ENCODE results near the gene COL4A4. TPM values are rescaled to one million over a fixed set of nuclear protein-coding genes. Genes with fewer than 3 reads are reported as not detected.

The COL4A4 gene
- total RNA-seq, 4 donors from 2014 or later: 0.40 to 2.3 (median 0.93) TPM

DNA sequence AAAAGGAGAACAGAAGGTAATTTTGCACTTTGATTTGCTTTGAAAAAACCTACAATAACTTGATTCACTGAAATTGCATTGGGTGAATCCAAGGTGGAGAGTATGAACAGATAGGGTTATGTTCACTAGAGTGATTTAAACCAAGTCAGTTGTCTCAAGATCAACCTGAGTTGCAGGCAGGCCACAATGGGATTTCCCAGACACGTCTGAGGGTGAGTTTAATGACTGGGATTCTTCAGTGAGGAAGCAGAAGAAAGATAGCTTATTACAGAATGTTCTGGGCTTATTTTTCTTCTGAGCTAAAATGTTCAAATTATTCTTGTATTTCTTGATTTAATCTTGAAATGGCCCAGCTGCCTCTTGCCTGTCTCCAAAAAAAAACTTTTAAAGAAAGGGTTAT, 20.1 kb downstream of the COL4A4 start:
- Histone ChIP-seq H3K27ac (no peak overlapping the region), H3K27me3 (no peaks in the 10 kb centered on the region), H3K4me3 (no peak overlapping the region), H3K4me1 (no peaks in the 10 kb centered on the region), H3K9me3 (peaks cover 0 to 5% (median 0%) of the 10 kb centered on the region in 3 donors), H3K36me3 (no peaks in the 10 kb centered on the region)
- intact Hi-C loops (cut with DNase I): no loop called here
- no peak for DNase-seq
- TF ChIP-seq POLR2A (IDR thresholded peaks at IDR 0.05): no peak
- TF ChIP-seq, protein P1, sequence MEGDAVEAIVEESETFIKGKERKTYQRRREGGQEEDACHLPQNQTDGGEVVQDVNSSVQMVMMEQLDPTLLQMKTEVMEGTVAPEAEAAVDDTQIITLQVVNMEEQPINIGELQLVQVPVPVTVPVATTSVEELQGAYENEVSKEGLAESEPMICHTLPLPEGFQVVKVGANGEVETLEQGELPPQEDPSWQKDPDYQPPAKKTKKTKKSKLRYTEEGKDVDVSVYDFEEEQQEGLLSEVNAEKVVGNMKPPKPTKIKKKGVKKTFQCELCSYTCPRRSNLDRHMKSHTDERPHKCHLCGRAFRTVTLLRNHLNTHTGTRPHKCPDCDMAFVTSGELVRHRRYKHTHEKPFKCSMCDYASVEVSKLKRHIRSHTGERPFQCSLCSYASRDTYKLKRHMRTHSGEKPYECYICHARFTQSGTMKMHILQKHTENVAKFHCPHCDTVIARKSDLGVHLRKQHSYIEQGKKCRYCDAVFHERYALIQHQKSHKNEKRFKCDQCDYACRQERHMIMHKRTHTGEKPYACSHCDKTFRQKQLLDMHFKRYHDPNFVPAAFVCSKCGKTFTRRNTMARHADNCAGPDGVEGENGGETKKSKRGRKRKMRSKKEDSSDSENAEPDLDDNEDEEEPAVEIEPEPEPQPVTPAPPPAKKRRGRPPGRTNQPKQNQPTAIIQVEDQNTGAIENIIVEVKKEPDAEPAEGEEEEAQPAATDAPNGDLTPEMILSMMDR (IDR thresholded peaks at IDR 0.05): no peak
- WGBS, 2 donors: 35 to 41% methylated on average over 1 of the region's 1 CpG

DNA sequence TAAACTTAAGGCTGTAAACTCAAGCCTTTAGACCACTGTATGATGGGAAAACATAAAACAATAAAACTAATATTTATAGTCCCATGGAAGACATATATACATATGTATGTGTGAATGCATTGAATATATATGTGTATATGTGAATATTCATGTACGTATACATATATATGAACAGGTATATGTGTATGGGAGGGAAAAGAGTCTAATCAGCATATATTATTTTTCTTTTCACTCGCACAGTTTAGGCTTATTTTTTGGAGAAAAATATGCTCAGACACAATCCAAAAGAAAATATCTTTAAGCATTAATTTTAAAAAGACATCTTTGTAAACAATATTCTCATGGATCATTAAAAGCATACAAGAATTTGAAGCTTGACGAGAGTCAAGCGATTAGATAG, 22.7 kb downstream of the COL4A4 start:
- Histone ChIP-seq H3K4me3 (no peak overlapping the region), H3K4me1 (no peaks in the 10 kb centered on the region), H3K9me3 (no peaks in the 10 kb centered on the region), H3K27ac (no peak overlapping the region), H3K27me3 (no peaks in the 10 kb centered on the region), H3K36me3 (no peaks in the 10 kb centered on the region)
- 75 to 81% methylated on average over 4 of the region's 4 CpGs for WGBS, 2 donors
- TF ChIP-seq, protein P1 (IDR thresholded peaks at IDR 0.05): no peak
- TF ChIP-seq POLR2A (IDR thresholded peaks at IDR 0.05): no peak
- no peak for DNase-seq
- intact Hi-C loops (cut with DNase I): no loop called here

DNA sequence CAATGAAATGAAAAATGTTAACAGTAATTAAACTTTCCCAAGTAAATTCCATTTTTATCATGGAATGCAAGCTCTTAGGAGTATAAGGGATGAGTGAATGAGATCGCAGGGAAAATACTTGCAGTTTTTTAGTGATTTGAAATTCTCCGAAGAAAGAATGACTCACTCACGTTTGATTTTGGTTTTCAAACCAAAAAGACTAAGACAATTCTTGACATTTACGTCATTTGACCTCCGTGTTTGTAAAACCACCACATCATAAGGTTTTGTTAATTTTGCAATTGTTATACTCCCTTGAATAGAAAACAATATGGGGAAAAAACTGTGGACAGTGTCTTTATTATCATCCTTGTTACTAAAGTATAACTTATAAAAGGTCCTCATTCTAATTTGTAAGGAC, 29.4 kb downstream of the COL4A4 start:
- 74 to 90% methylated on average over 5 of the region's 5 CpGs for WGBS, 2 donors
- TF ChIP-seq, protein P1 (IDR thresholded peaks at IDR 0.05): no peak
- no peak for TF ChIP-seq POLR2A (IDR thresholded peaks at IDR 0.05)
- H3K27ac ChIP-seq: no peak overlapping the region
- H3K4me3 ChIP-seq: no peak overlapping the region
- no peaks in the 10 kb centered on the region for H3K36me3 ChIP-seq
- intact Hi-C loops (cut with DNase I): loop anchor here (5.0 kb wide), 1 partner anchor 103 kb away; no protein-coding TSS in a partner anchor
- no peak for DNase-seq
- H3K4me1 ChIP-seq: no peaks in the 10 kb centered on the region
- H3K9me3 ChIP-seq: no peaks in the 10 kb centered on the region
- no peaks in the 10 kb centered on the region for H3K27me3 ChIP-seq

DNA sequence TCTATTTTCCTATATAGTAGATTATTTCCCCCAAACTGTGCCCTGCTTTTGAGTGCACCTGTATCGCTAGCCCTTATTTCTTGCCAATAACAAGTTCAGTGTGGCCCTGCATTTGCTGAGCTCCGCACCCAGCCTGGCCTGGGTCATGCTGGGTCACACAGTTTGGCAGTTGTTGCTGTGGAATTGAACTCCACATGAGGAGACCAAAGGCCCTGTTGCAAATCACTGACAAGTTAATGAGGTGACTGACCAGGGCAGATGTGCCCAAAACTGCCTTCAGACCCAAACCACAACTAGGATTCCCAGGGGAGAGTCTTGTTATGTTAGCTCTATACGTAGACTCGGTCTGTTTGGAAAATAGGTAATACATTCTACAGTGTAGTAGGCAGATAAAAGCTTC, 31.0 kb downstream of the COL4A4 start:
- no peak for DNase-seq
- peaks cover 0 to 3% (median 0%) of the 10 kb centered on the region in 4 donors for H3K27me3 ChIP-seq
- H3K27ac ChIP-seq: no peak overlapping the region
- intact Hi-C loops (cut with DNase I): loop anchor here (5.0 kb wide), 1 partner anchor 104 kb away; no protein-coding TSS in a partner anchor
- 58 to 71% methylated on average over 4 of the region's 4 CpGs for WGBS, 2 donors
- TF ChIP-seq POLR2A (IDR thresholded peaks at IDR 0.05): no peak
- TF ChIP-seq, protein P1 (IDR thresholded peaks at IDR 0.05): no peak
- H3K9me3 ChIP-seq: no peaks in the 10 kb centered on the region
- H3K4me3 ChIP-seq: no peak overlapping the region
- H3K36me3 ChIP-seq: no peaks in the 10 kb centered on the region
- no peaks in the 10 kb centered on the region for H3K4me1 ChIP-seq

DNA sequence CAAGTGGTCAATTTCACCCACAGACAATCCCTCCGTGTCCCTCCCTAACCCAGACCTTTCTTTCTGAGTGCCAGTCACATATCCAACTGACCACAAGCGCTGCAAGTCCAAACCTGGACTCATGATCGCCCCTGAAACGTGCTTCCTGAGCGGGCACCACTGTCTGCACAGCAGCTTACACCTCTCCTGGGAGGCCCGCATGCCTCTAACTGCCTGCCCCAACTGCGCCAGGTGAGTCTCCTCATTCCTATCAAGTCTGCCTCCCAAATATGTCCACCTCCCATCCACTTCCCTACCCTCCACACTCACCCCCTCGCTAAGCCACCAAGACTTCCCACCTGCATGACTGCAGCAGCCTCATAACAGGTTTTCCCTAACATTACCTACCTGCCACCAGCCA, 33.4 kb downstream of the COL4A4 start:
- DNase-seq: no peak
- H3K4me3 ChIP-seq: no peak overlapping the region
- H3K4me1 ChIP-seq: no peaks in the 10 kb centered on the region
- H3K9me3 ChIP-seq: no peaks in the 10 kb centered on the region
- WGBS, 2 donors: 87 to 90% methylated on average over 8 of the region's 8 CpGs
- H3K27ac ChIP-seq: no peak overlapping the region
- intact Hi-C loops (cut with DNase I): loop anchor here (5.0 kb wide), 1 partner anchor 107 kb away; no protein-coding TSS in a partner anchor
- H3K36me3 ChIP-seq: no peaks in the 10 kb centered on the region
- peaks cover 0 to 3% (median 0%) of the 10 kb centered on the region in 4 donors for H3K27me3 ChIP-seq
- TF ChIP-seq, protein P1 (IDR thresholded peaks at IDR 0.05): no peak
- no peak for TF ChIP-seq POLR2A (IDR thresholded peaks at IDR 0.05)

Measured in esophagus squamous epithelium (tissue), 5 donors.